ENCODE measurements around the gene TENT4A.

Gene TENT4A

DNA sequence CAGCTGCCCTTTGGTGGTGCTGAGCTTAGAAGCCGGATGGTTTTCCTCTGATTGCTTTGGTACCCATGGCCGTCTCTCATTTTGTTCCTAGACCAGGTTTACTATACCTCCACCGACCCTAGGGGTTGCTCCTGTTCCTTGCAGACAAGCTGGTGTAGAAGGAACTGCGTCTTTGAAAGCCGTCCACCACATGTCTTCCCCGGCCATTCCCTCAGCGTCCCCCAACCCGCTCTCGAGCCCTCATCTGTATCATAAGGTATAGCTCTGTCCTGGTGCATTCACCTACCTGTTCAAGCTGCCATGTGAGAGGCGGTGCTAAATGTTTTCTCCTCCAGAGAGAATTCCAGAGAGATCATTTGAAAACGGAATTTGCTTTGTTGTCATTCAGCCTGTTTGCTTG lies 39.5 kb downstream of the TENT4A start:
- DNase-seq (ENCODE audit: low read depth) = no peak

DNA sequence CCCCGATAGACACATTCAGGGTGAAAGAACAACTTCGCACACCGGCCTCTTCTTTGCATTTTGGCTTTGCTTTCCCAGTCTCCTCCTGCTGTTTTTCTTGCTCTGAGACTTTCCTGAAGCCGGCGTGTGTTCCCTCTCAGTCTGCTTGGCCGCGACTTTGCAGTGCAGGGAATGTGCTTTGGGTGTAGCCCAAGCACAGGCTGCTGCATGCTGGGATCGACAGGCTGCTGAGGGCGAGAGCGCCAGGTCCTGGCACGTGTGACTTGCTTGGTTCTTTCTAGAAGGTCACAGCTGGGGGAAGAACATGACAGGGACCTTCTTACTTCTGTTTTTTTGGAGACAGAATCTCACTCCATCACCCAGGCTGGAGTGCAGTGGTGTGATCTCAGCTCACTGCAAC lies 40.6 kb downstream of the TENT4A start:
- DNase-seq (ENCODE audit: low read depth) = no peak

DNA sequence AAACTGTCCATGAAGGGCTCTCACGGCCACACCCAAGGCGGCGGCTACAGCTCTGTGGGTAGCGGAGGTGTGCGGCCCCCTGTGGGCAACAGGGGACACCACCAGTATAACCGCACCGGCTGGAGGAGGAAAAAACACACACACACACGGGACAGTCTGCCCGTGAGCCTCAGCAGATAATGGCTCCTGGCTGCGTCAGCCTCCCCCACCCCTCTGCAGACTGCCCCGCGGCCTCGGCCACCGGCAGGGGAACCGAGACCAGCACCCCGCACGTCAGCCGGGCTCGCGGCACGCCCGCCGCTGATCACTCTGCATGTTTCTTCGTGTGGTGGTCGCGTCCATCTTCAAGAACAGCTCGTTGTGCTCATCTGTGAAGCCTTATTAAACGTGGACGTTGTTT lies 41.5 kb downstream of the TENT4A start:
- no peak for DNase-seq (ENCODE audit: low read depth)

DNA sequence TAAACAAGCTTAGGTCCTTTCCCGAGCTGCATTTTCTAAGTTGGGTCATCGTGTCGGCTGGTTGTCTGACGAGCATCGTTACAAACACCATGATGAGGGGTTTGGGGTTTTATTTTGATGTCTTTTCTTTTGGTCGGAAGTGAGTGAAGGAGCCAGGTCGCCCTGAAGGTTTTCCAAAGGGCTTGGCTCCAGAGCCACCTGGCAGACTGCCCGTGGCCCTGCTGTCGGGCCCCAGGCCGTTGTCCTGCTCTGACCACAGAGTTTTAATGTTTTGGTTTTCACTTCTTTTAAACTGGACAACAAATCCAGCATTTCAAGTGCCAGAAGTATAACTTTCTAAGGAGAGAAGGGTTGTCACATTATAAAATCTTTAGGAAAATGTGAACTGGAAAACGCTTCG lies 42.3 kb downstream of the TENT4A start:
- no peak for DNase-seq (ENCODE audit: low read depth)

DNA sequence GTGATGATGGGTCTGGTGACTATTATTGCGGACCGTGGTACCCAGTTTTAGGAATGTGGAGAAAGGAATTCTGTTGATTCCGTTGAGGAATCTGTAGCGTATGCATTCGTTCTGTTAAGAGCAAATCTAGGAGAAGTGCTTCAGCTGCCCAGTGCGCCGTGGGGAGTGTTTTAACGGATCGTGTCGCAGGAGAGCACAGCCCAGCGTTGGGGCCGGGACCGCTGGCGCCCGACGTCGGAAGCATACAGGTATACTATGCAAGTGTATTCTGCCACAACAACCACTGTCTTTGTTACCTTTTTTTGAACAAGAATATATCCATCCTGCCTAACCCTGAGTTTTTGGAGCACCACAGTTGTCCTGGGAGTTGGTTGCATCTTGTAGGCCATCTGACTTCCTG lies 42.7 kb downstream of the TENT4A start:
- no peak for DNase-seq (ENCODE audit: low read depth)

DNA sequence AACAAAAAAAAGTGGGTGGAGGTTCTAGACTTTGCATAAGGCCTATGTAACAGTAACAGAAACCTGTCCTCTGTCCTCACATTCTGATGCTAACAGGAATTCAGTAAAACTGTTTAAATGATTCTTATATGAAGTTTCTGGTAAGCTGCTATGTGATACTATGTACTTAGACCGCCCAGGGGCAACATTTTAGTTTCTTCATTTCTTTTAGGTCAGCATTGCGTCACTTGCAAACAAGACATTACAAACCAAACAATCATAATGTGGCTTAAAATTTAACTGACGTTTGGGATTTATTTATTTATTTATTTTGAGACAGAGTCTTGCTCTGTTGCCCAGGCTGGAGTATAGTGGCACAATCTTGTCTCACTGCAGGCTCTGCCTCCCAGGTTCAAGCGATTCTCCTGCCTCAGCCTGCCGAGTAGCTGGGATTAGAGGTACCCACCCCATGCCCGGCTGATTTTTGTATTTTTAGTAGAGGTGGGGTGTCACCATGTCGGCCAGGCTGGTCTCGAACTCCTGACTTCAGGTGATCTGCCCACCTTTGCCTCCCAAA lies 44.3 kb downstream of the TENT4A start:
- DNase-seq (ENCODE audit: low read depth) = no peak

DNA sequence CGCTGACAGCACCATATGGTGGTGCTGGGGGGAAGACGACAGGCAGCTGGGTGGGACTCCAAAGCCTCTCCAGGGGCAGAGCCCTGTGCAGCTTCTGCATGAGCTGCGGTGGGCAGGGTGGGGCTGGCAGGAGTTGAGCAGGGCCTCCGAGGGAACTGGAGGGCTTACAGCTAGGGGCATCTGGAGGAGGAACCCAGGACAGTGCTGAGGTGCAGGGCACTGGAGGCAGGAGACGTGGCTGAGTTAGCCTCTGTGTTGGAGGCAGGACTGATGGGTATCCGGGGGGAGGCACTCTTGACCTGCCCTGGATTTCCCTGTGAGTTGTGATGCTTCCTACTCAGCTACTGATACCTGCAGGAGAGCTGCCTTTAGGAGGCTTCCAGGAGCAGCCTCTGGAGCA lies 45.0 kb downstream of the TENT4A start:
- DNase-seq (ENCODE audit: low read depth) = no peak

DNA sequence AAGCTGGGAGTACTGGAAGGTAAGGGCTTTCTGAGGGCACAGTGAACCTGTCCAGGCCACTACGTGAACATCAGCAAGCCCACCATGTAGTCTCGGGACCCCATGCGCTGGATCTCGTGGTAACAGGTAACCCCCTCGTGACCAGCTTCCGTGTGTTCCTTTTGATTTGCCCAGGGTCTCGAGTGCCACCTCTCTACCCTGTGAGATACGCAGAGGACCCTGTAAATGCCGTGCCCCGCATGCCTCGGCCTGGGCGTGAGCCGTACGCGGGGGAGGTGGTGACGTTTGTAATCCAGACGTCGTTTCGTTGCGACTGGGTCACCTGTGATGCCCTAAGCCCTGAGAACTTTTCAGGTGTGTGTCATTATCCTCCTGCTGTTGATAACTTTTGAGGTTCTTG lies 45.5 kb downstream of the TENT4A start:
- no peak for DNase-seq (ENCODE audit: low read depth)

DNA sequence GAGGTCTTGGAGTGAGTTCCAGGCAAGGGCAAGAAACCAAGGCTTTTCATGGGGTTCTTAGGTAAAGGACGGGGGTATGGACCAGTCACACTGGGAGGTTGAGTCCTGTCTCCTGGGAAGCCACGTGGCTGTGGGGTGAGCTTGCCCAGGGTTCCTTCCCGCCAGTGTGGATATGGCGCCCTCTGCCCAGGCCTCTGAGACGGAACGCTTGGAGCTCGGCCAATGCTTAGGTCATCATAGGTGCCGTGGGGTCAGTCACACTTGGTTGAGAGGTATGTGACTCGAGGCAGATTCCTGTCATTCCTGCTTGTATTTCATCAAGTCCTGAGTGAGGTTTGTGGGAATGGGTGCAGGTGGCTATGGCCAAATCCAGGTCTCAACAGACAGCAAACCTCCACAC lies 46.2 kb downstream of the TENT4A start:
- DNase-seq (ENCODE audit: low read depth) = no peak

DNA sequence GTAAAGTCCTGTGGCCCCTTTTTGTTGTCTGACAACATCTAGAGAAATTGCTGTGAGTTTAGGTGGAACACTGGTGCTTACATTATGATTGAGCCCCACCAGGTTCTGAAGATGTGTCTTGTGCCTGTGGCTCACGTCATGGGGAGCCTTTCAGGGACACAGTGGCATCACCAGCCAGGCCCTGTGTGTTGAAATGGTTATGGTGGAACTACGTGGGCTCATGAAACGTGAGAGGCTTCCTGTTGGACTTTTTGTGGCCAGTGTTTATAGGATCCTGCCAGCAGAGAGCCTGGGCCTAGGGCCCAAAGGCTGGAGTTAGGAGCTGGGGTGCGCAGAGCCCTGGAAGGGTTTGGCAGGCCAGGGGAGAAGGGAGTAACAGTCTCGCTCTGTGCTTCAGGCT lies 46.8 kb downstream of the TENT4A start:
- no peak for DNase-seq (ENCODE audit: low read depth)

DNA sequence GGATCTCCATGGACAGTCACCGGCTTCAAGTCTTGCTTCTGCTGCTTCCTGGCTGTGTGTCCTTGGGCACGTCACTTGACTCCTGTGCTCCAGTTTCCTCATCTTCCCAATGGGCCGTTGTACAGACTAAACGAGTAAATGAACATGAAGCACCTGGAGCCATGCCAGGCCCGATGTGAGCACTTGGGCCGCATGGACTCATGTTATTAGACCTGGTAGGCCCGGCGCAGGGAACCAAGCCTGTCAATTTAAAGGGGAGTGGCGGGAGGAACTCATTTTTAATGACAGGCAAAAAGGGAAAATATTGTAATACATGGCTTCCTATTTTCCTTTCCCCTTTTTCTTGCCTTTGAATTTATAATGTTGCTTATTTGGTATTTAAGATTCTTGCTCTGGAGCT lies 47.5 kb downstream of the TENT4A start:
- no peak for DNase-seq (ENCODE audit: low read depth)

DNA sequence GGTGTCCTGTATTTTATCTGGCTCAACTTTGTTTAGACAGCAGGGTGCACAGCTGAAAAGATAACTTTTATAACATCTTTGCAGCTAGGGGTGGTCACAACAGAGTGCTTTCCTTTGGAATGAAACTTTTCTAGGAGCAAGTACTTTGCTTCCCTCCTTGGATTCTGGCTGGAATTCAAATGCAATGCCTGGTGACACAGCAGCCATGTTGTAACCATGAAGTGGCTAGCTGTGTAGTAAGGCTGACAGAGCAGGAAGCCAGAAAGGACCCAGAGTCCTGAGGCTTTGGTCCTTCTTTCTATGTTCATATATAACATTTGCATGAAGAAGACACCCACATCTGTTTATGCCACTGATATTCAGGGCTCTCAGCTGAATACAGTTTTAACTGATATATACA lies 48.1 kb downstream of the TENT4A start:
- no peak for DNase-seq (ENCODE audit: low read depth)

DNA sequence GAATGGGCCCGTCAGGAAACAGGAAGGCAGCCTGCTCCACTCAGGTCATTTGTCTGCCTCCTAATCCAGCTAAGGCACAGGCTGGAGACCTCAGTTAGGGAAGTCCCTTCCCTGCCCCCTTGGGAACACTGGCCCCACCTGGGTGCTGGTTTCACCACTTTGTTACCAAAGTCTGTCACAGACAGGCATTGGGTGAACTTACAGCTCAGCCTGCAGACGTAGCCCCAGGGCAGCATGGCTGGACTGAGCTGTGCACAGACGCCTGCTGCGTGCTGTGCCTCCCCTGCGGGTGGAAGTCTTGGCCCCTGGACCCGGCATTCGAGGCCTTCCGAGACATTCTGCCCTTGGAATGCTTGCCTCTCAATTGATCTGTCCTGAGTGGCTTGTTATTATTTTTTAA lies 48.9 kb downstream of the TENT4A start:
- no peak for DNase-seq (ENCODE audit: low read depth)

DNA sequence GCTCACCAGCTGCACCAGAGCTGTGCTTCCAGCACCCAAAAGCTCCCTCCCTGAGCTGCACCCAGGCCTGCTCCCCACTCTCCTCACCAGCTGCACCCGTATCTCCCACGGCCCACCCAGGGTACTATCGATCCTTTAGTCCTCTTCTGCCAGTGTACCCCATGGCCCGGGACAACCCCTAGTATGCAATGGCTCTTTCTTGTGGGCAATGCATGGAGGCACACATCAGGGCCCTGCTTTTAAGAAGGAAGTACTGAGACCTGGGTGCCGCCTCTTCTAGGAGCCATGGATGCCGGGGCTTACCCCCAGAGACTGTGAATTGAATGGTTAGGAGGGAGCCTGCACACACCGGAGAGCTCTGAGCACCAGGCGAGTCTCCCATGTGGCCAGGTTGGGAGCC lies 49.5 kb downstream of the TENT4A start:
- DNase-seq (ENCODE audit: low read depth) = no peak

DNA sequence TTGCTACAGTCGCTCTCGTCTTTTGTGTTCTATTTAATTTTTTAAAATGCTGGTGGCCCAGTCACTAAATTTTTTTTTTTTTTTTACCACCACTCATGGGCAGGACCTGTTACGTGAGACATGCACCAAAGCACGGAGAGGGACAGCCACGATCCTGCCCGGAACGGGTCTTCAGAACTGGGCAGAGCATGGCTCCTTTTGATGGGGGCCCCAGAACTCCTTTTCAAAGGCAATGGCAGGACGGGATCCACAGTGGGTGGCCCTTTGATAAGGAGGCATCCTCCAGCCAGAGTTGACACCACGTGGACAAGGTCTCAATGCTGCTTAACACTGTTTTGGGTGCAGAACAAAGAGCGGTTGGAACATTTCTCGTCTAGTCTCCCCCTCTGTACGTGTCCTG lies 50.0 kb downstream of the TENT4A start:
- no peak for DNase-seq (ENCODE audit: low read depth)

DNA sequence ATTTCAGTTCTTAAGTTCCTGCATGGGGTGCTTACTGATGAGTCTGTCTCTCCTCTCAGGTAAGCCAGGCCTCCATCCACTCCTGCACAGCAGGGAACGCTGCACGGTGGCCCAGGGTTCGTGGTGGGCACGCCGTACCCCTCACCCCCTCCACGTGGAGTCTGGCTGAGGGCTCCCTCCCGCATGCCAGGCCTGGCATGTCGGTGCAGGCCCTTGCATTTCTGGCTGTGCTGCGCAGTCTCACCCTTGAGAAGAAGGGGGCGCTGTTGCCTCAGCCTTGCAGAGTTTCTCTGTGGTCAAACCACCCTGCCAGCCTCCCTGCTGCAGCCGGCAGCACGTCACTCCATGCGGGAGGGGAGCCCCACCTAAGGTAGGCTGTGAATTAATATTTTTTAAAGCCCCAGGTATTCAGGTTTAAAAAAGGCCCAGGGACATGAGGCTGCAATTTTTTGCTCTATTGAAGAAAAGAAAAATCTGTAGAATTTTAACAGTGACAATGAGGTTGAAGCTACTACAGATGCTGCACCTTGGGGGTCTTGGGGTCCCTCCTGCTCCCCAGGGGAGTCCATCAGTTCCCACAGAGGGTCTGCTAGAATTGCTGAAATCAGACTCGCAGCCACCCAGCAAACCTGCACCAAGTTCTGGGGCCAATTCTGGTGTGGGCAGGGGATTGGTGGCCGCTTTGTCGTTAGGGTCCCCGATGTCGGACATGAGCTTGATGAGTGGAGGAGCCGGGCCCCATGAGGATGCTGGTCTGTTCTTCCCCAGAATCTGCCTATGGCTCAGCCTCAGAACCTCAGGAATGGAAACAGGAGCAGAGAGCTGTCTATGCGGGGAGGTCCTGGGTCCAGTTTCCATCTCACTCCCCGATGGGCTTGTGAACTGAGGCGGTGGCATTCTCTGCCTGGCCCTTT lies 52.6 kb downstream of the TENT4A start:
- DNase-seq (ENCODE audit: low read depth) = peak; percentile 41

DNA sequence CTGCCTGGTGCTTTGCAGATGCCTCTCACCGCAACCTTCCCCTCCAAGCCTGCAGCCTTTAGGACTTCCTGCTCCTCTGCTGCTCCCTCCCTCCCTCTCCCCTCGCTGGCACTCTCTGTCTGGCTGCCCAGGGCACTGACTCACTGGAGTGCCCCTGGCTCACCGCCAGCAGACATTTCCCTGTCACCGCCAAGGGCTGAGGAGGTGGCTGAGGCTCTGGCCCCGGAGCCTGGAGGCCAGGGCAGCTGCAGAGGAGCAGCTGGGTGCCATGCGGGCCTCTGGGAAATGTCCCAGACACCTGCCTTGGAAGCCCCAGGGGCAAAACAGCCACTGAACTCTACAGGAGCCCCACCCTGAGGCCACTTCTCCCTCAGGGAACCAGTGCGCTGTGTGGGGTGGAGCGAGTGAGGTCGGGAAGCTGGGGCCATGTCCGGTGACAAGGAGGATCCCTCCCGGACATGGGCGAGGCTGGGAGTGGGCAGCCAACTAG lies 53.4 kb downstream of the TENT4A start:
- DNase-seq (ENCODE audit: low read depth) = peak; percentile 11

DNA sequence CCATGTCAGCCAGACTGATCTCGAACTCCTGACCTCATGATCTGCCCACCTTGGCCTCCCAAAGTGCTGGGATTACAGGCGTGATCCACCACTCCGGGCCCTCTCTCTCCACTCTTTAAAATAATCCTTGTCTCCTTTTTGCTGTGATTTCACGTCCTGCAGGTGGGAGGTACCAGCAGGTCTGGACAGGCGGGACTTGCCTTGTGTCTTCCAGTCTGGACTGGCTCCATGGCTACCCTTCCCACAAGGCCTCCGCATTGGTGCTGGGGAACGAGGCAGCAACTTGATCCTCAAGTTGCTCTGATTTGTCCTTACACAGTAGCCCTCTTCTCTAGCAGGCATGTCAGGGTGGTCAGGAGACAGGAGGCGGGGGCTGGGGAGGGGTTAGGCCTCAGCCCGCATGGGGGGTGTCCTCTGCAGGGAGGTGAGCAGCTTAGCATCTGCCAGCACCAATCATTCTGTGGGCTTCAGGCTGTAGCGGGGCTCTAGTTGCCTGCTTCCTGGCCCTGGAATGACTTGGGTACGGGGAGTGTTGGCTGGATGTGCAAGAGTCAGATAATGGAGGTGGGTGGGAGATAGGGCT lies 54.3 kb downstream of the TENT4A start:
- DNase-seq (ENCODE audit: low read depth) = no peak

DNA sequence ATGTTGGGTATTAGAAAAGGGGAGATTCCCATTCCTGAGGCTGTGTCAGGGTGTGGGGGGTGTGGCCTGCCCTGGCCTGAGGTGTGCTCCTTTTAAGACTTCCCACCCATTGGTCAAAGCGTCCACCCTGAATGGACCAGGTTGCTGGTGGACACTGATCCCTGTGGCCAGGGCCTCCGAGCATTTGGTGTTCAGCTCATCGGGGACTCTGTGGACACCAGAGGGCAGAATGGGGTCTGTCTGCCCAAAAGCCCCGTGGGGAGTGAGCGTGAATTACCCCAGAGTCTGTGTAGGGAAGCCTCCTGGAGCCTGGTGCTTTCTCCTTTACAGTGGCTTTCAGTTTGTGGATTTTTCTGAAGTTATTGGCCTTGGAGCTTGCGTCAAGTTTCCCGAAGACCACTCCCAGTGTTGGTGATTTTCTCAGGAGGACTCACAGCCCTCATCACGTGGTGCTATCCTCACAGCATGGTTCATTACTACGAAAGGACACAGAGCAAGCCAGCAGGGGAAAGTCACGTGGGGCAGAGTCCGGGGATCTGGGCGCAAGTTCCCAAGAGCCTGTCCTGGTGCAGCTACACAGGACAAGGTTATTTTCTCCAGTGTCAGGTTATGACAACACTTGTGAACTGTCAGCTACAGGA lies 55.5 kb downstream of the TENT4A start:
- no peak for DNase-seq (ENCODE audit: low read depth)

DNA sequence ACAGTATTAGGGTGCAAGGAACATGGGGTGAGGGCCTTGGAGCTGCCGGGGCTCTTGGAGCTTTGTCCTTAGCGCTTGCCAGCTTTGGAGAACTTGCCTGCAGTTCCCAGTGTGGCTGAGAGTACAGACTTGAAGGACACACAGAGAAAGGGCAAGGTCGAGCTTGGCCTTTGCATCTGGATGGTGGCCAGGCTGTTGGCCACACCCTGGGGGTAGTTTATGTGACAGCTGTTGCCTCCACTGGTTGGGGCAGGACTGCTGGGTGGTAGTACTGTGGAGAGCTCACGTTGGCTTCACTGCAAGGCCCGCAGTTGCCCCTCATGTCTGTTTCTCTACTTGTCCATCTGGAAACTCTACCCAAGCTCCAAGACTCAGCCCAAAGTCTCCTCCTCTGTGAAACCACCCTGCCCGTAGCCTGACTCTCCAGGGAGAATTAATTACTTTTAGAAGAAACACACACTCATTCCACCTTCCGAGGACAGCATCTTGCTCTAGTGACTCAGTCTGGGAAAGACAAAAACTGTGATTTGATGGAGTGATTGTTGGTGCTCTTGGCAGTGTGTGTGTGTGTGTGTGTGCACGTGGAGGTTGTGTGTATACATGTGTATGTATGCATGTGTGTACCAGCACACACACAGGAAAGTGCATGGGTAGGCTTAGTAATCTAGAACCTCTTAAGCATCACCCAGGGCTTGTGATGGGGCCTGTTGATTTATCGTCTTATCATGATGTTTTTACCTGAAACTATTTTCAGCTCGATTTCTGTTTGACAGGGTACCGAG lies 57.8 kb downstream of the TENT4A start:
- no peak for DNase-seq (ENCODE audit: low read depth)

DNA sequence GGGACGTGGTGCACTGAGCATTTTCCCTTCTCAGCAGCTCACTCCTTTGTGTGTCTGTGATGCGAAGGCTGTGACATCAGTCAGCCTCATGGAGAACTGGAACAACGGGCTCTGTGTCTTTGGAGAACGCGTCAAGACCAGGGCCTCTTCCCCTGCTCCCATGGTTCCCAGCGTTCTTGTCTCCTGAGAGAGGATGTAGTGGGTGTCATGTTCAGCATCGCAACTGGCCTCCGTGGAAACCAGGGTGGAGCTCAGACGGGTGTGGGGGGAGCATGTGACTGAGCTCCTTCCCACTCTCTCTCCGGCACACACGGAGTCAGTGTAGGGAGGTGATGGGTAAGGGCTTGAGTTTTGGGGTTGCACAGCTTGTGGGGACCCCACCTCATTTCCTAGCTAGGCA lies 59.7 kb downstream of the TENT4A start:
- no peak for DNase-seq (ENCODE audit: low read depth)

Data from stimulated activated CD8-positive, alpha-beta memory T cell treated with anti-CD3 and anti-CD28 coated beads, Interleukin-12 subunit alpha, Interleukin-12 subunit beta, amount 100 ng/mL, for 1 hour (primary cell).